Brain microvascular endothelial cell (primary cell): ENCODE results near the gene PDIA4.
"Not testable (repeated sequence)": the region's sequence is repeated elsewhere in the genome, so short reads cannot be mapped to it uniquely, and the experiment has no call there.

Experiments used
- DNase-seq: peaks from one replicate; pipeline ENCODE4 v3.0.0-alpha.2; 2020
- H3K27ac ChIP-seq: fragments of 250-450 bp; sonication (Bioruptor Pico); 2 replicates; pipeline ENCODE4 v1.5.1; 2020; ENCODE audit warnings: mild to moderate bottlenecking, moderate library complexity
- H3K27me3 ChIP-seq: fragments of 250-450 bp; sonication (Bioruptor Pico); replicated peaks from 2 replicates; pipeline ENCODE4 v1.5.1; 2020; ENCODE audit warnings: mild to moderate bottlenecking
- H3K36me3 ChIP-seq: fragments of 250-450 bp; sonication (Bioruptor Pico); replicated peaks from 2 replicates; pipeline ENCODE4 v1.5.1; 2020; ENCODE audit warnings: mild to moderate bottlenecking
- H3K4me3 ChIP-seq: 2 replicates; pipeline ENCODE4 v1.5.1; 2011; ENCODE audit warnings: low read depth, mild to moderate bottlenecking, control low read depth, low read length, moderate library complexity
- in situ Hi-C: cut with HindIII; loops from 2 replicates; pipeline ENCODE4 v1.10.0; 2017; ENCODE audit warnings: low sequenced_read_pairs, low pct_ligation_motif_present
- TF ChIP-seq, protein P1 (sequence below): IDR thresholded peaks from 2 replicates; pipeline ENCODE4 v1.5.1; 2011; ENCODE audit warnings: low read depth, mild to moderate bottlenecking, moderate library complexity, low read length, control low read depth, inconsistent platforms; ENCODE audit errors: missing control alignments

Gene PDIA4

DNA sequence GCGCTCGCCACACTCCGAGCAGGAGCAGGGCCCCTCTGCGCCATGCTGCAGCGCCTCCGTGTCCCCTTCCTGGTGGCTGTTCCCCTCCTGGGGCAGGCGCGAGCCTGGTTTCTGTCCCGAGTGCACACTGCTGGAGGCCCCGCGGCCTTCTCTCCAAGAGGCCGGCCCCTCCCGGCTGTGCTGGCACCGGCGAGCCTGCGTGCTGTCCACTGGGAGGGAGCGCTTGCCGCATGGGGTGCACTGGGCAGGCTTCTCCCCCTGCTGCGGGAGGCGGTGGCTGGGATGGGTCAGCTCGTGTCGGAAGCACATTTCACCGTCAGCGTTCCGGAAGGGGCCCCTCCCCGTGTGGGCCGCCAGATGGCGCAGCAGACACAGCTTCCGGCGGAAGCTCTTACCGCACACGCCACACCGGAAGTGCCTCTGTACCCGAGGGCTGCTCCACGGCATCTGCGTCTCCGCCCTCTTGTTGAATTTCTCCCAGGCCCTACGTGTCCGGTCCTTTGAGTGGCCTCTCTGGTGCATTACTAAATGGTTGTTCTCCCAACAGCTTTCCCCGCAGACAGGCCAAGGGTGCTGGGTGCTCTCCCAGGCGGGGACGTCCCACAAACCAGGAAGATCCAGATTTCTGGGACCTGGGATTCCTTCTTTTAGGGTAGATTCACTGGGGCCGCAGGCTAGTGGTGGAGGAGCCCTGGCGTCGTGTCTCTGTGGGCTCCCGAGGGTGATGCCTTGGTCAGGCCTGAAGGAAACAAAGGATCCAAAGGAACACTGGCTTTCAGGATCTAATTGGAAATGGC is 43.5 kb upstream of the PDIA4 start:
- no peak for DNase-seq

DNA sequence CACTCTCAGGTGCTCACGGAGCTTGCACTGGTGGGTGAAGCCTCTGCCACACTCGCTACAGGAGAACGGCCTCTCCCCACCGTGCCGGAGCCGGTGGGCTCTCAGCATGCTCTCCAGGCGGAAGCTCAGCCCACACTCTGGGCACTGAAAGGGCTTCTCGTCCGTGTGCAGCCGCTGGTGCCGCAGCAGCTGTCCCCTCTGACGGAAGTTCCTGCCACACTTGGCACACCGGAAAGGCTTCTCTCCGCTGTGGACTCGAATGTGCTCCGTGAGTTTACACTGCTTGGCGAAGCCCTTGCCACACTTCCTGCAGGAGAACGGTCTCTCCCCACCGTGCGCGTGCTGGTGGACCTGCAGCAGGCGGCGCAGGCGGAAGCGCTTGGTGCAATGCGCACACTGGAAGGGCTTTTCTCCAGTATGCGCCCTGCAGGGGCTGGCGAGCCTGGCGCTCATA is 42.9 kb upstream of the PDIA4 start:
- Histone ChIP-seq H3K4me3 (no peak overlapping the region), H3K36me3 (peaks cover 21% of the 10 kb centered on the region), H3K27ac (no peak overlapping the region), H3K27me3 (no peaks in the 10 kb centered on the region)
- in situ Hi-C loops = no loop called here
- TF ChIP-seq, protein P1, sequence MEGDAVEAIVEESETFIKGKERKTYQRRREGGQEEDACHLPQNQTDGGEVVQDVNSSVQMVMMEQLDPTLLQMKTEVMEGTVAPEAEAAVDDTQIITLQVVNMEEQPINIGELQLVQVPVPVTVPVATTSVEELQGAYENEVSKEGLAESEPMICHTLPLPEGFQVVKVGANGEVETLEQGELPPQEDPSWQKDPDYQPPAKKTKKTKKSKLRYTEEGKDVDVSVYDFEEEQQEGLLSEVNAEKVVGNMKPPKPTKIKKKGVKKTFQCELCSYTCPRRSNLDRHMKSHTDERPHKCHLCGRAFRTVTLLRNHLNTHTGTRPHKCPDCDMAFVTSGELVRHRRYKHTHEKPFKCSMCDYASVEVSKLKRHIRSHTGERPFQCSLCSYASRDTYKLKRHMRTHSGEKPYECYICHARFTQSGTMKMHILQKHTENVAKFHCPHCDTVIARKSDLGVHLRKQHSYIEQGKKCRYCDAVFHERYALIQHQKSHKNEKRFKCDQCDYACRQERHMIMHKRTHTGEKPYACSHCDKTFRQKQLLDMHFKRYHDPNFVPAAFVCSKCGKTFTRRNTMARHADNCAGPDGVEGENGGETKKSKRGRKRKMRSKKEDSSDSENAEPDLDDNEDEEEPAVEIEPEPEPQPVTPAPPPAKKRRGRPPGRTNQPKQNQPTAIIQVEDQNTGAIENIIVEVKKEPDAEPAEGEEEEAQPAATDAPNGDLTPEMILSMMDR = no peak
- DNase-seq = no peak

More for the DNA sequence above, 43.5 kb upstream of the PDIA4 start:
- Histone ChIP-seq H3K27me3 (no peaks in the 10 kb centered on the region), H3K36me3 (peaks cover 22% of the 10 kb centered on the region), H3K4me3 (no peak overlapping the region), H3K27ac (no peak overlapping the region)
- TF ChIP-seq, protein P1 = peak; percentile 34
- in situ Hi-C loops = no loop called here

DNA sequence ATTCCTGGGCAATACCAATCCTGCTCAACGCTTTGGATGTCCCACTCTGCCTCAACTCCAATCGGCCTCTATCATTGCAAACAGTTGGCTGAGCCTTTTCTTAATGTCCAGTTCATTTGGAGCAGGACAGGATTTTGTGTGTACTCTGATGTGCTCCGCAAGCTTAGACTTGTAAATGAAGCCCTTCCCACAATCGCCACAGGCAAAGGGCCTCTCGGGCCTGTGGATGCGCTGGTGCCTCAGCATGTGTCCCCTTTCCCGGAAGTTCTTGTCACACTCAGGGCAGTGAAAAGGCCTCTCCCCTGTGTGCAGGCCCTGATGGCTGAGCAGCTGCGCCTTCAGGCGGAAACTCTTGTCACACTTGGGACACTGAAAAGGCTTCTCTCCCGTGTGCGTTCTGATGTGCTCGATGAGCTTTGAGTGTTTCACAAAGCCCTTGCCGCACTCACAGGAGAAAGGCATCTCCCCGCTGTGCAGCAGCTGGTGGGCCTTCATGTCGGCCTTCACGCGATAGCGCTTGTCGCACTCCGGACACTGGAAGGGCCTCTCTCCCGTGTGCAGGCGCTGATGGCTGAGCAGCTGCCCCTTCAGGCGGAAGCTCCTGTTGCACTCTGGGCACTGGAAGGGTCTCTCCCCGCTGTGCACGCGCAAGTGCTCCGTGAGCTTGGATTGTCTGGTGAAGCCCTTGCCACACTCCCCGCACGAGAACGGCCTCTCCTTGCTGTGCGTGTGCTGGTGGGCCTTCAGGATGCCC is 42.2 kb upstream of the PDIA4 start:
- Histone ChIP-seq H3K36me3 (peaks cover 21% of the 10 kb centered on the region), H3K4me3 (no peak overlapping the region), H3K27me3 (no peaks in the 10 kb centered on the region), H3K27ac (no peak overlapping the region)
- in situ Hi-C loops = no loop called here
- TF ChIP-seq, protein P1 = no peak
- DNase-seq = no peak

DNA sequence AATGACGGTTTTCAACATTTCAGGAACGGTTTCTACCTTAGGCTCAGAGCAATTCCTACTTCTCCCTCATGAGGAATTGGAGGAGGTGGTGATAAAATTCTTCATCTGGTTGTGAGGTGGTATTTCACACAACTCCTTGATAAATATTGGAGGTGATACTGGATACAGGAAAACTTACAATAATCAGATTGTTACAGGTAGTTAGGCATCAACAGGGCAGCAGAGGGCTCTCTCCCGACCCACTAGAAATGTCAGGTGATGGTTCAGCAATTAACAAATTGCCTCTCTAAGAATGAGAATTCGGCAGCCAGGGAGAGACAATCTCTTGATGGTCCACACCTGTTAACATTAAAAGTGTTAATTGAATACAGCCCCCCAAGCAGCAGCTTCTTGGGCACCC is 39.6 kb upstream of the PDIA4 start:
- Histone ChIP-seq H3K4me3 (no peak overlapping the region), H3K36me3 (peaks cover 21% of the 10 kb centered on the region), H3K27me3 (no peaks in the 10 kb centered on the region), H3K27ac (no peak overlapping the region)
- no peak for DNase-seq
- TF ChIP-seq, protein P1 = peak; percentile 11
- in situ Hi-C loops = no loop called here

DNA sequence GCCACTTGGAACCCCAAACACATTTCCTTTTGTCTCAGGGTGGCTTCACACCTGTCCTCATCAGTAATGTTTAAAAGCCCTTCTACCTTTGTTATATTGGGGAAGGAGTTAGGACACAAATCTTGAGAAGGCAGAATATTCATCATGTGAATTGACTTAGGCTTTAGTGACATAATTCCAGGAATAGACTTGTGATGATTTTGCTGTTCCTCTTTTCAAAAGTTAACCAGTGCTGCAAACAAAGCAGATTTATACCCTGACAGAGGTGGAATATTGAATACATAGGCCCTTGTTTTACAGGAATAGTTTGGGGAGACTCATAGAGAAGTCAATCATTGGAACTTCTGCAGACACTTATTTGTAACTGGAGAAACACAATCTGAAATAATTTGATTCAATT is 35.2 kb upstream of the PDIA4 start:
- in situ Hi-C loops = no loop called here
- DNase-seq = no peak
- no peak overlapping the region for H3K27ac ChIP-seq
- no peak overlapping the region for H3K4me3 ChIP-seq
- no peaks in the 10 kb centered on the region for H3K36me3 ChIP-seq
- TF ChIP-seq, protein P1 = no peak
- no peaks in the 10 kb centered on the region for H3K27me3 ChIP-seq

DNA sequence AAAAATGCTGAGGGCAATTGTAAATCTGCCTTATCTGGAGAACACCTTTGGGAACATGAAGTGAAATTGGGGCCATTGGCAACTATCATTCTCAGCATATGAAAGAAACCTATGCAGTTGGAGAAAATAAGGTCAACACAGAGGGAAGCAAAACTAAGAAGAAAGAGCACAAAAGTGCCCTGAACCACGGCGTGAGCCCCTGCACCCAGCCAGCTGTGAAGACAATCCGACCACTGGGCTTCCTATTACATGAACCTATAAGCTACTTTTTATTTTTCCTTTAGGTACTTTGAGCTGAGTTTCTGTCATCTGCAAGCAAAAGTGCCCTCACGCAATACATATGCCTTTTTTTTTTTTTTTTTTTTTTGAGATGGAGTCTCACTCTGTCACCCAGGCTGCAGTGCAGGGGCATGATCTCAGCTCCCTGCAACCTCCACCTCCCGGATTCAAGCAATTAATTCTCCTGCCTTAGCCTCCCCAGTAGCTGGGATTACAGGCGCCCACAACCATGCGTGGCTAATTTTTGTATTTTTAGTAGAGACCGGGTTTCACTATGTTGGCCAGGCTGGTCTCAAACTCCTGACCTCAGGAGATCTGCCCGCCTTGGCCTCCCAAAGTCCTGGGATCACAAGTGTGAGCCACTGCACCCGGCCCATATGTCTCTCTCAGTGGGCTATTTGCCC is 34.1 kb upstream of the PDIA4 start:
- DNase-seq, H3K27me3 ChIP-seq, H3K4me3 ChIP-seq, in situ Hi-C loops, H3K27ac ChIP-seq, H3K36me3 ChIP-seq: not testable (repeated sequence)
